Mononuclear cell (primary cell): ENCODE results near the gene LCTL. TPM values are rescaled to one million over a fixed set of nuclear protein-coding genes. Genes with fewer than 3 reads are reported as not detected.
A peak's percentile ranks its signal among the peaks of the same experiment; 100 is the strongest.

Source experiments
- H3K27me3 ChIP-seq: 2 replicates; pipeline ENCODE4 v1.6.0; 2011; ENCODE audit warnings: low read length, control low read depth; ENCODE audit not compliant: insufficient read depth
- H3K4me1 ChIP-seq: 2 replicates; pipeline ENCODE4 v1.5.1; 2011; ENCODE audit warnings: mild to moderate bottlenecking, low read length, control low read depth; ENCODE audit not compliant: insufficient read depth
- H3K4me3 ChIP-seq: 2 replicates; pipeline ENCODE4 v1.5.1; 2011; ENCODE audit warnings: mild to moderate bottlenecking, low read length, moderate library complexity
- H3K9me3 ChIP-seq: 2 replicates; pipeline ENCODE4 v1.5.1; 2011; ENCODE audit warnings: low read depth, mild to moderate bottlenecking, control low read depth, low read length
- total RNA-seq: library from RNA; depleted of rRNA; stranded (reverse); fragments of >200 nt; gene quantifications from one replicate; pipeline ENCODE4 v1.2.3, GENCODE V29; 2012

Gene LCTL
- total RNA-seq, 1 donor = not detected

- Histone ChIP-seq H3K9me3 (no peaks in the 10 kb centered on the region), H3K4me3 (no peak overlapping the region), H3K4me1 (peaks cover 5% of the 10 kb centered on the region), H3K27me3 (no peaks in the 10 kb centered on the region)
Observed at GRCh38 chr15:66563126-66563525, 2.7 kb downstream of the LCTL start.

GRCh38 chr15:66560856-66561525 lies 4.8 kb downstream of the LCTL start:
- no peaks in the 10 kb centered on the region for H3K27me3 ChIP-seq
- H3K4me1 ChIP-seq = no peaks in the 10 kb centered on the region
- H3K4me3 ChIP-seq = no peak overlapping the region
- no peaks in the 10 kb centered on the region for H3K9me3 ChIP-seq

GRCh38 chr15:66558271-66558670 lies 7.5 kb downstream of the LCTL start:
- no peaks in the 10 kb centered on the region for H3K27me3 ChIP-seq
- no peaks in the 10 kb centered on the region for H3K4me1 ChIP-seq
- no peak overlapping the region for H3K4me3 ChIP-seq
- H3K9me3 ChIP-seq = no peaks in the 10 kb centered on the region

- Histone ChIP-seq H3K27me3 (no peaks in the 10 kb centered on the region), H3K4me3 (no peak overlapping the region), H3K4me1 (no peaks in the 10 kb centered on the region), H3K9me3 (no peaks in the 10 kb centered on the region)
Observed at GRCh38 chr15:66555685-66556084, 10.1 kb downstream of the LCTL start.

- Histone ChIP-seq H3K4me3 (no peak overlapping the region), H3K27me3 (no peaks in the 10 kb centered on the region), H3K9me3 (no peaks in the 10 kb centered on the region), H3K4me1 (no peaks in the 10 kb centered on the region)
Observed at GRCh38 chr15:66545255-66545654, 20.5 kb downstream of the LCTL start.

GRCh38 chr15:66542896-66543295 lies 22.9 kb downstream of the LCTL start:
- Histone ChIP-seq H3K9me3 (no peaks in the 10 kb centered on the region), H3K4me3 (no peak overlapping the region), H3K27me3 (no peaks in the 10 kb centered on the region), H3K4me1 (no peaks in the 10 kb centered on the region)

GRCh38 chr15:66535056-66535455 lies 30.7 kb downstream of the LCTL start:
- Histone ChIP-seq H3K9me3 (no peaks in the 10 kb centered on the region), H3K4me1 (no peaks in the 10 kb centered on the region), H3K27me3 (no peaks in the 10 kb centered on the region), H3K4me3 (no peak overlapping the region)

- Histone ChIP-seq H3K27me3 (no peaks in the 10 kb centered on the region), H3K4me3 (no peak overlapping the region), H3K9me3 (no peaks in the 10 kb centered on the region), H3K4me1 (no peaks in the 10 kb centered on the region)
Observed at GRCh38 chr15:66524838-66525237, 41.0 kb downstream of the LCTL start.

GRCh38 chr15:66523926-66524325 lies 41.9 kb downstream of the LCTL start:
- H3K4me3 ChIP-seq = no peak overlapping the region
- no peaks in the 10 kb centered on the region for H3K27me3 ChIP-seq
- H3K4me1 ChIP-seq = no peaks in the 10 kb centered on the region
- H3K9me3 ChIP-seq = no peaks in the 10 kb centered on the region

GRCh38 chr15:66515901-66516322 lies 49.9 kb downstream of the LCTL start:
- H3K27me3 ChIP-seq = no peaks in the 10 kb centered on the region
- no peak overlapping the region for H3K4me3 ChIP-seq
- no peaks in the 10 kb centered on the region for H3K4me1 ChIP-seq
- H3K9me3 ChIP-seq = no peaks in the 10 kb centered on the region

- no peaks in the 10 kb centered on the region for H3K27me3 ChIP-seq
- H3K4me1 ChIP-seq = no peaks in the 10 kb centered on the region
- no peak overlapping the region for H3K4me3 ChIP-seq
- no peaks in the 10 kb centered on the region for H3K9me3 ChIP-seq
Observed at GRCh38 chr15:66514586-66514985, 51.2 kb downstream of the LCTL start.

- no peaks in the 10 kb centered on the region for H3K9me3 ChIP-seq
- no peaks in the 10 kb centered on the region for H3K27me3 ChIP-seq
- no peak overlapping the region for H3K4me3 ChIP-seq
- H3K4me1 ChIP-seq = peaks cover 14% of the 10 kb centered on the region
Observed at GRCh38 chr15:66508293-66508883, 57.4 kb downstream of the LCTL start.

- Histone ChIP-seq H3K27me3 (no peaks in the 10 kb centered on the region), H3K9me3 (no peaks in the 10 kb centered on the region), H3K4me3 (peak overlapping the region; percentile 89), H3K4me1 (peaks cover 24% of the 10 kb centered on the region)
Observed at GRCh38 chr15:66505818-66506217, 60.0 kb downstream of the LCTL start.

GRCh38 chr15:66505430-66505811 lies 60.4 kb downstream of the LCTL start:
- H3K4me1 ChIP-seq = peaks cover 24% of the 10 kb centered on the region
- H3K9me3 ChIP-seq = no peaks in the 10 kb centered on the region
- no peaks in the 10 kb centered on the region for H3K27me3 ChIP-seq
- peak overlapping the region; percentile 89 for H3K4me3 ChIP-seq

- H3K4me3 ChIP-seq = peak within 1 kb of the TSS; percentile 89
- H3K9me3 ChIP-seq = no peaks in the 10 kb centered on the region
- peaks cover 24% of the 10 kb centered on the region for H3K4me1 ChIP-seq
- no peaks in the 10 kb centered on the region for H3K27me3 ChIP-seq
Observed at GRCh38 chr15:66504563-66505429, 61.0 kb downstream of the LCTL start, which contains the start of the genes RPL4 and ZWILCH. Gene RPL4, minus strand, starts transcription at chr15:66504855. Its CDS starts 65 bp downstream, at chr15:66504790. Gene ZWILCH, plus strand, starts transcription at chr15:66505326. Its CDS starts 13 bp downstream, at chr15:66505339.
